Measurements from ENCODE around the gene AURKAIP1. TPM values are rescaled to one million over a fixed set of nuclear protein-coding genes. Genes with fewer than 3 reads are reported as not detected.
A peak's percentile ranks its signal among the peaks of the same experiment; 100 is the strongest.

AURKAIP1 gene
- total and polyA plus RNA-seq, 2 of the 13 experiments (the other 11 are each of a cell fraction or from before 2014, with no cell fraction given), result 69.5 to 175 TPM

DNA sequence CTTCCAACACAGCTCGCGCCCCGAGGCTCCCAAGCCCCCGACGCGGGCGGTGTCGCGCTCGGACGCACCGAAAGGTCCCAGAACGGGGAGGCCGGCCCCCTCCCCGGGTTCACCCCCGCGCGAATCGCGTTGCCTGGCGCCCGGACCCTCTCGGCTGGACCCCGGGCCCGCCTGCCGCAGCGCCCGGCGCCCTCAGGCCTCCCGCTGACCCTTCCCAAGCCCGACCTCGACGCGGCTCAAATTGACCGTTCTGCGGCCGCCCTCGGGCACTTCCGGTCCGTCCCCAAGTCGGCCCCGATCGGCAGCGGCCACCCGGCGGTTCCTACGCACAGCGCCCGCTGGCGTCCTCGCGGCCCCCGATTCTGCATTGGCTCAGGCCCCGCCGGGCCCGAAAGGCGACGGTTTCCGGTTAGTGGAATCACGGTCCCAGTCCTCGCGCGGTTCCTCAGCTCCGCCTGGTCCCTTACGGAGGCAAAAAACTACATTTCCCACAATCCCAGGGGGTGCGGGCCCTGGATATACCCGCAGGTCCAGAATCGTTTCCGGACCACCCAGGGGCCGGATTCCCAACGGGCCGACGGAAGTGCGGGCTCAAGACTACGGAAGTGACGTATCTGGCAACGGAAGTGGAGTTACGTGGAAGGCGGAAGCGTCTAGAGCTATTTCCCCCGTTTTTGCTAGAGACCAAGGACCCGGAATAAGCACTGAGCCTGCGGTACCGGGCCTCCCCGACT lies at the start of gene AURKAIP1 (continued):
- TF ChIP-seq HNF4G (IDR thresholded peaks at IDR 0.05; ENCODE audit: borderline replicate concordance, low read depth, low read length) (0 out of 2 replicates have a peak, but pooled peaks have one; percentile 24), HNF4G (CRISPR knock-in tag; IDR thresholded peaks at IDR 0.05; ENCODE audit: borderline replicate concordance, low read depth) (0 out of 2 replicates have a peak, but pooled peaks have one; percentile 40), MTA1 (CRISPR knock-in tag; IDR thresholded peaks at IDR 0.05; ENCODE audit: borderline replicate concordance) (peak; percentile 75; the same call in 1 of the 2 replicates), KLF16 (CRISPR knock-in tag; IDR thresholded peaks at IDR 0.05) (peak in 1 of 2 experiments; percentile 98; a peak in 2 of 4 replicates), CBX5 (CRISPR knock-in tag; IDR thresholded peaks at IDR 0.05; ENCODE audit: borderline replicate concordance) (peak; percentile 96), SAFB2 (CRISPR knock-in tag; IDR thresholded peaks at IDR 0.05; ENCODE audit: borderline replicate concordance, low read depth) (no peak), BCL6 (CRISPR knock-in tag; IDR thresholded peaks at IDR 0.05) (peak; percentile 73), ATRX (CRISPR knock-in tag; IDR thresholded peaks at IDR 0.05; ENCODE audit: borderline replicate concordance) (no peak), ZNF20 (CRISPR knock-in tag; IDR thresholded peaks at IDR 0.05) (no peak), PCBP2 (optimal IDR thresholded peaks at IDR 0.05; ENCODE audit: low read depth, low read length, poor library complexity, severe bottlenecking) (no peak), ZNF737 (CRISPR knock-in tag; IDR thresholded peaks at IDR 0.05; ENCODE audit: borderline replicate concordance) (no peak), NFKB2 (CRISPR knock-in tag; IDR thresholded peaks at IDR 0.05; ENCODE audit: borderline replicate concordance) (peak; percentile 95; the same call in 1 of the 2 replicates), TFE3 (CRISPR knock-in tag; IDR thresholded peaks at IDR 0.05) (peak; percentile 73), ZKSCAN1 (IDR thresholded peaks at IDR 0.05; ENCODE audit: low read length) (peak; percentile 55; the same call in 1 of the 2 replicates), ZBTB1 (CRISPR knock-in tag; IDR thresholded peaks at IDR 0.05; ENCODE audit: borderline replicate concordance) (0 out of 2 replicates have a peak, but pooled peaks have one; percentile 81), ARHGAP35 (CRISPR knock-in tag; IDR thresholded peaks at IDR 0.05; ENCODE audit: borderline replicate concordance) (peak; percentile 87; the same call in 1 of the 2 replicates), PHF8 (CRISPR knock-in tag; IDR thresholded peaks at IDR 0.05) (peak; percentile 88), ZBTB4 (CRISPR knock-in tag; IDR thresholded peaks at IDR 0.05; ENCODE audit: borderline replicate concordance) (no peak), ZSCAN21 (CRISPR knock-in tag; IDR thresholded peaks at IDR 0.05; ENCODE audit: borderline replicate concordance) (peak; percentile 90; the same call in 1 of the 2 replicates)
- TF ChIP-seq, protein P1, sequence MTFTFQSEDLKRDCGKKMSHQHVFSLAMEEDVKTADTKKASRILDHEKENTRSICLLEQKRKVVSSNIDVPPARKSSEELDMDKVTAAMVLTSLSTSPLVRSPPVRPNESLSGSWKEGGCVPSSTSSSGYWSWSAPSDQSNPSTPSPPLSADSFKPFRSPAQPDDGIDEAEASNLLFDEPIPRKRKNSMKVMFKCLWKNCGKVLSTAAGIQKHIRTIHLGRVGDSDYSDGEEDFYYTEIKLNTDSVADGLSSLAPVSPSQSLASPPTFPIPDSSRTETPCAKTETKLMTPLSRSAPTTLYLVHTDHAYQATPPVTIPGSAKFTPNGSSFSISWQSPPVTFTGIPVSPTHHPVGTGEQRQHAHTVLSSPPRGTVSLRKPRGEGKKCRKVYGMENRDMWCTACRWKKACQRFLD (CRISPR knock-in tag; IDR thresholded peaks at IDR 0.05; ENCODE audit: borderline replicate concordance), result no peak; the same call in 1 of the 2 replicates
- TF ChIP-seq, protein P2, sequence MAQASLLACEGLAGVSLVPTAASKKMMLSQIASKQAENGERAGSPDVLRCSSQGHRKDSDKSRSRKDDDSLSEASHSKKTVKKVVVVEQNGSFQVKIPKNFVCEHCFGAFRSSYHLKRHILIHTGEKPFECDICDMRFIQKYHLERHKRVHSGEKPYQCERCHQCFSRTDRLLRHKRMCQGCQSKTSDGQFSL (CRISPR knock-in tag; IDR thresholded peaks at IDR 0.05), result peak; percentile 61; the same call in 1 of the 2 replicates
